ENCODE measurements around the gene KLHL5.
"Not testable (repeated sequence)": the region's sequence is repeated elsewhere in the genome, so short reads cannot be mapped to it uniquely, and the experiment has no call there.

The KLHL5 gene, protein sequence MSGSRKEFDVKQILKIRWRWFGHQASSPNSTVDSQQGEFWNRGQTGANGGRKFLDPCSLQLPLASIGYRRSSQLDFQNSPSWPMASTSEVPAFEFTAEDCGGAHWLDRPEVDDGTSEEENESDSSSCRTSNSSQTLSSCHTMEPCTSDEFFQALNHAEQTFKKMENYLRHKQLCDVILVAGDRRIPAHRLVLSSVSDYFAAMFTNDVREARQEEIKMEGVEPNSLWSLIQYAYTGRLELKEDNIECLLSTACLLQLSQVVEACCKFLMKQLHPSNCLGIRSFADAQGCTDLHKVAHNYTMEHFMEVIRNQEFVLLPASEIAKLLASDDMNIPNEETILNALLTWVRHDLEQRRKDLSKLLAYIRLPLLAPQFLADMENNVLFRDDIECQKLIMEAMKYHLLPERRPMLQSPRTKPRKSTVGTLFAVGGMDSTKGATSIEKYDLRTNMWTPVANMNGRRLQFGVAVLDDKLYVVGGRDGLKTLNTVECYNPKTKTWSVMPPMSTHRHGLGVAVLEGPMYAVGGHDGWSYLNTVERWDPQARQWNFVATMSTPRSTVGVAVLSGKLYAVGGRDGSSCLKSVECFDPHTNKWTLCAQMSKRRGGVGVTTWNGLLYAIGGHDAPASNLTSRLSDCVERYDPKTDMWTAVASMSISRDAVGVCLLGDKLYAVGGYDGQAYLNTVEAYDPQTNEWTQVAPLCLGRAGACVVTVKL

GRCh38 chr4:39062094-39062769, at the start of gene KLHL5:
Gene KLHL5, plus strand, starts transcription at chr4:39062232. Its CDS starts 421 bp downstream, at chr4:39062653.
- Mint-ChIP-seq H3K27ac (peak within 1 kb of the TSS; percentile 14), H3K4me1 (peaks cover 44% of the 10 kb centered on the region), H3K27me3 (no peaks in the 10 kb centered on the region), H3K9me3 (no peaks in the 10 kb centered on the region), H3K36me3 (peaks cover 2% of the 10 kb centered on the region), H3K4me3 (no peak within 1 kb of the TSS)

- Mint-ChIP-seq H3K27ac (no peak overlapping the region), H3K36me3 (peaks cover 27% of the 10 kb centered on the region), H3K4me1 (peaks cover 28% of the 10 kb centered on the region), H3K4me3 (no peak overlapping the region), H3K9me3 (peaks cover 13% of the 10 kb centered on the region), H3K27me3 (no peaks in the 10 kb centered on the region)
Observed at GRCh38 chr4:39014028-39014427, 48.0 kb upstream of the KLHL5 start.

DNA sequence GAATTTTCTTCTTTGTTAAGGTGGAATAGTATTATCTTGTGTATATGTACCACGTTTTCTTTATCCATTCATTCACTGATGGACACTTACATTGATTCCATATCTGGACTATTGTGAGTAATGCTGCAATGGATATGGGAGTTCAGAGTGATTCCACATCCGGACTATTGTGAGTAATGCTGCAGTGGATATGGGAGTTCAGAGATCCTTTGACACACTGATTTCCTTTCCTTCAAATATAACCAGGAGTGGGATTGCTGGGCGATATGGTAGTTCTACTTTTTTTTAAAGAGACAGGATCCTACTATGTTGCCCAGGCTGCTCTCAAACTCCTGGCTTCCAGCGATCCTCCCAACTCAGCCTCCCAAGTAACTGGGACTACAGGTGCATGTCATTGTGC, 41.9 kb upstream of the KLHL5 start:
- H3K36me3 Mint-ChIP-seq = peaks cover 36% of the 10 kb centered on the region
- H3K27ac Mint-ChIP-seq = no peak overlapping the region

GRCh38 chr4:39021631-39022030, 40.4 kb upstream of the KLHL5 start:
- Mint-ChIP-seq H3K27ac (no peak overlapping the region), H3K27me3 (no peaks in the 10 kb centered on the region), H3K36me3 (peaks cover 27% of the 10 kb centered on the region)

More for the DNA sequence above, 41.9 kb upstream of the KLHL5 start:
- no peaks in the 10 kb centered on the region for H3K27me3 Mint-ChIP-seq
- peaks cover 6% of the 10 kb centered on the region for H3K4me1 Mint-ChIP-seq
- peaks cover 17% of the 10 kb centered on the region for H3K9me3 Mint-ChIP-seq
- no peak overlapping the region for H3K4me3 Mint-ChIP-seq

DNA sequence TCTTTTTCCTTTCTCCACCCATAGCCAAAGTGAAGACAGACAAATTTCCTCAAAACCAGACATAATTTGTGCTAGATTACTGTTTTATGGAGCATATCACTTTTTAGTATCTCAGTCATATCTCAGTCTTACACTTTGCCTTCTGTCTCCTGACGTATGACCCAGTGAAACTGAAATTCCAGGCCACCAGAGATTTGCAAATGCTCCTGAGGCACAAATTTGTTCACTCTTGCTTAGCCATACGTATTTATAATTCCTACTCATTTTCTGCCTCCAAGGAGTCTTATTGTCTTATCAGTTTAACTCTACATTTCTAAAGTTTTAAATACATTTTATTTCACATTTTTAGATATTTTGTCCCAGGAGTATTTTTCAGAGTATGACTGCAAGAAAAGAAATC, 39.8 kb upstream of the KLHL5 start:
- Mint-ChIP-seq H3K4me3 (no peak overlapping the region), H3K36me3 (peaks cover 28% of the 10 kb centered on the region), H3K27ac (no peak overlapping the region), H3K9me3 (peaks cover 8% of the 10 kb centered on the region), H3K4me1 (peaks cover 11% of the 10 kb centered on the region), H3K27me3 (no peaks in the 10 kb centered on the region)

More at GRCh38 chr4:39021631-39022030, 40.4 kb upstream of the KLHL5 start:
- no peak overlapping the region for H3K4me3 Mint-ChIP-seq
- peaks cover 11% of the 10 kb centered on the region for H3K4me1 Mint-ChIP-seq
- peaks cover 8% of the 10 kb centered on the region for H3K9me3 Mint-ChIP-seq

GRCh38 chr4:39023059-39023458, 39.0 kb upstream of the KLHL5 start:
- Mint-ChIP-seq H3K4me3 (no peak overlapping the region), H3K4me1 (peaks cover 13% of the 10 kb centered on the region), H3K9me3 (peaks cover 8% of the 10 kb centered on the region), H3K36me3 (peaks cover 26% of the 10 kb centered on the region), H3K27me3 (no peaks in the 10 kb centered on the region), H3K27ac (no peak overlapping the region)

DNA sequence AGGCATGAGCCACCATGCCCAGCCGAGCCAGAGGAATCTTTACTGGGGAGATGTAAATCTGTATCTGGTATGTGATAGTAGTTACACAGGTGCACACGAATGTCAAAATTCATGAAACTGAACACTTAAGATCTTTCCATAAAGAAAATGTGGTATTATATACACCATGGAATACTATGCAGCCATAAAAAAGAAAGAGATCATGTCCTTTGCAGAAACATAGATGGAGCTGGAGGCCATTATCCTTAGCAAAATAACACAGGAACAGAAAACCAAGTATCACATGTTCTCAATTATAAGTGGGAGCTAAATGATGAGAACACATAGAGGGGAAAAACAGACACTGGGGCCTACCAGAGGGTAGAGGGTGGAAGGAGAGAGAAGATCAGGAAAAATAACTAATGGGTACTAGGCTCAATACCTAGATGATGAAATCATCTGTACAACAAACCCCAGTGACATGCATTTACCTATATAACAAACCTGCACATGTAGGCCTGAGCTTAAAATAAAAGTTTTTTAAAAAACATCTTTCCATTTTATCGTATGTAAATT, 37.6 kb upstream of the KLHL5 start:
- H3K36me3 Mint-ChIP-seq = peaks cover 25% of the 10 kb centered on the region
- peaks cover 23% of the 10 kb centered on the region for H3K4me1 Mint-ChIP-seq
- H3K27ac Mint-ChIP-seq = no peak overlapping the region
- H3K4me3 Mint-ChIP-seq = no peak overlapping the region
- H3K27me3 Mint-ChIP-seq = no peaks in the 10 kb centered on the region
- peaks cover 8% of the 10 kb centered on the region for H3K9me3 Mint-ChIP-seq

- H3K27ac Mint-ChIP-seq = peak overlapping the region; percentile 4
- peaks cover 25% of the 10 kb centered on the region for H3K36me3 Mint-ChIP-seq
- H3K4me1 Mint-ChIP-seq = peaks cover 31% of the 10 kb centered on the region
- H3K27me3 Mint-ChIP-seq = no peaks in the 10 kb centered on the region
- H3K4me3 Mint-ChIP-seq = no peak overlapping the region
- peaks cover 8% of the 10 kb centered on the region for H3K9me3 Mint-ChIP-seq
Observed at GRCh38 chr4:39025552-39026085, 36.4 kb upstream of the KLHL5 start.

GRCh38 chr4:39026096-39026495, 35.9 kb upstream of the KLHL5 start:
- peaks cover 25% of the 10 kb centered on the region for H3K36me3 Mint-ChIP-seq
- H3K9me3 Mint-ChIP-seq = peaks cover 8% of the 10 kb centered on the region
- H3K4me1 Mint-ChIP-seq = peaks cover 32% of the 10 kb centered on the region
- peak overlapping the region; percentile 4 for H3K27ac Mint-ChIP-seq
- H3K4me3 Mint-ChIP-seq = no peak overlapping the region
- H3K27me3 Mint-ChIP-seq = no peaks in the 10 kb centered on the region

GRCh38 chr4:39029752-39030694, 32.0 kb upstream of the KLHL5 start:
- Mint-ChIP-seq H3K4me3 (peak overlapping the region; percentile 83), H3K27me3 (no peaks in the 10 kb centered on the region), H3K36me3 (peaks cover 5% of the 10 kb centered on the region), H3K9me3 (no peaks in the 10 kb centered on the region), H3K4me1 (peaks cover 58% of the 10 kb centered on the region), H3K27ac (peak overlapping the region; percentile 82)

GRCh38 chr4:39030725-39031124, 31.3 kb upstream of the KLHL5 start:
- Mint-ChIP-seq H3K4me3 (peak overlapping the region; percentile 83), H3K9me3 (no peaks in the 10 kb centered on the region), H3K27ac (peak overlapping the region; percentile 82), H3K27me3 (no peaks in the 10 kb centered on the region), H3K4me1 (peaks cover 58% of the 10 kb centered on the region), H3K36me3 (peaks cover 3% of the 10 kb centered on the region)

- H3K27me3 Mint-ChIP-seq, H3K9me3 Mint-ChIP-seq, H3K36me3 Mint-ChIP-seq: not testable (repeated sequence)
- Mint-ChIP-seq H3K4me1 (peaks cover 58% of the 10 kb centered on the region), H3K4me3 (peak overlapping the region; percentile 83), H3K27ac (peak overlapping the region; percentile 82)
Observed at GRCh38 chr4:39031590-39032020, 30.4 kb upstream of the KLHL5 start.

DNA sequence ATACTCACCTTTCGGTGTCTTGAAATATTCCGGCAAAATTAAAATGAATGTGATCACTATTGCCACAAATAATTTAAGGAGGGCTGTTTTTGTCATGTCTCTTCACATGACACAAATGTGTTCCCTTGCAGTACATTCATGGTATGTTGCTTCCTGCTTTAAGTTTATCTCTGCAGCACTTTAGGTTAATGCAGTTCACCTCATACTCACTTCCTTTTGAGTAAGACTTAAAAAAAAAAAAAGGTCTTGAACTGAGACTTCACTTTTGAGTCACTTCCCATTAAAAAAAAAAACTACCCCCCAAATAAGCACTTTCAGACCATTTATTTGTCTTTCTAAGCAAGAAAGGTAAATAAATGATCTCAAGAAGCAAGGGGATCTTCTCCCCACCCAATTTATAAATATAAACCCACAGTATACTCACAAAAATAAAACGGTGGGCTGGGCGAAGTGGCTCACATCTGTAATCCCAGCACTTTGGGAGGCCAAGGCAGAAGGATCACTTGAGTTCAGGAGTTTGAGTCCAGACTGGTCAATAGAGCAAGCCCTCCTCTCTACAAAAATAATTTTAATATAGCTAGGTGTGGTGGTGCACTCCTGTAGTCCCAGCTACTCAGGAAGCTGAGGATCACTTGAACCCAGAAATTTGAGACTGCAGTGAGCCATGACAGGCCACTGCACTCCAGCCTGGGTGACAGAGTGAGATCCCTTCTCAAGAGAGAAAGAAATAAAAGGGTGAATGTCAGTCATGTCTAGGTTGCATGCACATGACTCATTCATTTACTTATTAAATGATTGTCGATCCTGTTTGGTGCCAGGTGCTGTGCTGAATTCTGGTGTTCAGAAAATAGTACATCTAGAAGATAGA, 29.6 kb upstream of the KLHL5 start, which contains the start of gene TMEM156:
Gene TMEM156 (minus strand): TSS at position 192 of the 868 bp plus-strand sequence. CDS start 96 bp downstream, at position 96.
- peaks cover 1% of the 10 kb centered on the region for H3K36me3 Mint-ChIP-seq
- peaks cover 55% of the 10 kb centered on the region for H3K4me1 Mint-ChIP-seq
- peak within 1 kb of the TSS; percentile 82 for H3K27ac Mint-ChIP-seq
- peak within 1 kb of the TSS; percentile 83 for H3K4me3 Mint-ChIP-seq
- no peaks in the 10 kb centered on the region for H3K9me3 Mint-ChIP-seq
- H3K27me3 Mint-ChIP-seq = no peaks in the 10 kb centered on the region

All from activated naive CD4-positive, alpha-beta T cell treated with anti-CD3 and anti-CD28 coated beads, Interleukin-2, amount 50 U/mL, for 24 hours (primary cell).